Measurements from ENCODE around the gene MEF2D.
A peak's percentile ranks its signal among the peaks of the same experiment; 100 is the strongest.

The MEF2D gene

DNA sequence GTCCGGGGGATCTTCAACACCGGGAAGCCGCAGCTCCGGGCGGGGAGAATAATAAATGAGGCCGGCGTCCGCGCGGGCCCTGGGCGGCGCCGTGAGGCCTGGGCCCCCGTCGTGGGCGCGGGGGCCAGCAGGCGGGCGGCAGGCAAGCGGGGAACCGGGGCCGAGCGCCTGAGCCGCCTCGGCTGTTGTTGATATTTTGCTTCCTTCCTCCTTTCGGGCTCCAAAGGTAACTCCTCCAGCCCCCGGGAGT is at the start of gene MEF2D:
Gene MEF2D, minus strand, starts transcription at position 233 of the 250 bp plus-strand sequence. CDS start 17,483 bp downstream, outside the sequence.
- peak within 1 kb of the TSS; percentile 86; the same call in 1 of the 2 replicates for H3K9ac ChIP-seq (ENCODE audit: low read depth, low read length)
- peak within 1 kb of the TSS; percentile 74 for H3K27ac ChIP-seq (ENCODE audit: low read length)
- H3K36me3 ChIP-seq (ENCODE audit: insufficient read depth, low read depth, low read length) = no peaks in the 10 kb centered on the region
- H3K27me3 ChIP-seq (ENCODE audit: insufficient read depth, low read length) = no peaks in the 10 kb centered on the region; the same call in 1 of the 2 replicates
- no peaks in the 10 kb centered on the region for H3K9me3 ChIP-seq (ENCODE audit: insufficient read depth, low read depth, low read length)
- peaks cover 44% of the 10 kb centered on the region for H3K4me1 ChIP-seq (ENCODE audit: insufficient read depth, low read length)
- peak within 1 kb of the TSS; percentile 87 for H3K4me3 ChIP-seq (ENCODE audit: low read length)

DNA sequence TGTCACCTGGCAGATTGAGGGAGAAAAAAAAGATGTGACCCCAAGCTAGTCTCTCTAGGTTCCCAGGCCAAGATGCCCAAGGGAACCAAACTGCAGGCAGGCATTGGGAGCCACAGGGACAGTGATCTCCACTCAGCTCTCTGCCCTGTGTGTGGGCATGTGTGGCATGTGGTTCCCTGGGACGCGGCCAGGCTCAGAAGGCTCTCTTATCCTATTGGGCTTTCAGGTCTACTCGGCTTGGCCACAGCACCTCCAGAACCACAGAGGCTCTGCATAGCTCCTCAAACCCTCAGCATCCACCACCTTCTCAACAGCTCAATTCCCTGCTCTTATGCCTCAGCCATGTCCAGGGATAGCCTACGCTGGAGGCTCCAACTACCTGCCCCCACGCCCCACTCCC is 49.8 kb upstream of the MEF2D start:
- H3K4me1 ChIP-seq (ENCODE audit: insufficient read depth, low read length) = no peaks in the 10 kb centered on the region
- H3K27me3 ChIP-seq (ENCODE audit: insufficient read depth, low read length) = no peaks in the 10 kb centered on the region
- H3K36me3 ChIP-seq (ENCODE audit: insufficient read depth, low read depth, low read length) = peaks cover 79% of the 10 kb centered on the region
- no peak overlapping the region for H3K27ac ChIP-seq (ENCODE audit: low read length)
- H3K4me3 ChIP-seq (ENCODE audit: low read length) = no peak overlapping the region
- no peak overlapping the region for H3K9ac ChIP-seq (ENCODE audit: low read depth, low read length)
- no peaks in the 10 kb centered on the region for H3K9me3 ChIP-seq (ENCODE audit: insufficient read depth, low read depth, low read length)

DNA sequence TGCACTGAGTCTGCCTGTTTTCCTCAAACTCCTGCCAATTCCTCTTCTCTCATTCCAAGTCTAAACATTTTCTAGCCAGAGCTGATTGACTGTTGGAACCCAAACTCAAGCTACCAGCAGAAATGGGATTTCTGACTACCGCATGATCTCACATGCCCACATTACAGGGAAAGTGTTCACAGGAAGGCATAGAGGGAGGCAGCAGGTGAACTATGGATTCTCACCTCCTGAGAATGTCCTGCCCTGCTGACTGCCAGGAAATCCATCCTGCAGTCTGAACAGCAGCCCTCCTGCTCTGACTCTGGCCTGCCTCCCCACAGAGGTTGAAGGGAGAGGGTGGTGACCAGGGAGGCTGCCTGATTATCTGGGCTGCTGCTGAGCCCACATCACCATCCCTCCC is 49.3 kb upstream of the MEF2D start:
- no peak overlapping the region for H3K27ac ChIP-seq (ENCODE audit: low read length)
- H3K4me1 ChIP-seq (ENCODE audit: insufficient read depth, low read length) = no peaks in the 10 kb centered on the region
- no peaks in the 10 kb centered on the region for H3K9me3 ChIP-seq (ENCODE audit: insufficient read depth, low read depth, low read length)
- no peaks in the 10 kb centered on the region for H3K27me3 ChIP-seq (ENCODE audit: insufficient read depth, low read length)
- peaks cover 74% of the 10 kb centered on the region for H3K36me3 ChIP-seq (ENCODE audit: insufficient read depth, low read depth, low read length)
- H3K4me3 ChIP-seq (ENCODE audit: low read length) = no peak overlapping the region
- H3K9ac ChIP-seq (ENCODE audit: low read depth, low read length) = no peak overlapping the region

DNA sequence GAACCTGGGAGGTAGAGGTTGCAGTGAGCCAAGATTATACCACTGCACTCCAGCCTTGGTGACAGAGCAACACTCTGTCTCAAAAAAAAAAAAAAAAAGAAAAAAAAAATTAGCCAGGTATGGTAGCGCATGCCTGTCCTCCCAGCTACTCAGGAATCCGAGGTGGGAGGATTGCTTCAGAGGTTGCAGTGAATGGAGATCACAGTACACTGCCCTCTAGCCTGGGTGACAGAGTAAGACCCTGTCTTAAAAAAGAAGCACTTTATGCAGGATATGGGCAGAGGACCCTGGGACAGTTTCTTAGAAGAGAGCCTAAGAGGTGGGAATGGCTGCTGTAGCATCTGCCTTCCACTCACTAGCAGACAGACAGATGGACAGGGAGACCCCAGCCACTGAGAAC is 48.8 kb upstream of the MEF2D start:
- Histone ChIP-seq H3K4me3 (ENCODE audit: low read length) (no peak overlapping the region), H3K9ac (ENCODE audit: low read depth, low read length) (no peak overlapping the region), H3K27me3 (ENCODE audit: insufficient read depth, low read length) (no peaks in the 10 kb centered on the region), H3K36me3 (ENCODE audit: insufficient read depth, low read depth, low read length) (peaks cover 72% of the 10 kb centered on the region), H3K27ac (ENCODE audit: low read length) (no peak overlapping the region), H3K4me1 (ENCODE audit: insufficient read depth, low read length) (no peaks in the 10 kb centered on the region), H3K9me3 (ENCODE audit: insufficient read depth, low read depth, low read length) (no peaks in the 10 kb centered on the region)

DNA sequence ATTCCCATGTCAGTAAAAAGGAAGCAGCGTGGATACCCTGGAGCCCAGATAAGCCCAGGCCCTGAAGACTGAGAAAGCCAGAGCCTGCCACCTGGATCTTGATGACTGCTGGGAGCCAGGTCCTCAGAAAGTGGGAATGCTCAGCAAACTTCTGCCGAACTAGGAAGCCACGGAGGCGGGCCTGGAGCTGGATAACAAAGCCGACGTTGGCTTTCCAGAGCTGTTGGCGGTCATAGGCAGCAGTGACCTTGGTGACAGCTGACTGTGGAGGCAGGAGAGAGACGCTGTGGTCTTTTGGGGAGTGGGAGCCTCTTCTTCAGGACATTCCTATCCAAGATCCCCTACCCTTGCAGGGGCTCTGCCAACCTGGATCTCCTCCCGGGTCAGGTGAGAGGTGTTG is 47.4 kb upstream of the MEF2D start:
- Histone ChIP-seq H3K36me3 (ENCODE audit: insufficient read depth, low read depth, low read length) (peaks cover 75% of the 10 kb centered on the region), H3K27me3 (ENCODE audit: insufficient read depth, low read length) (no peaks in the 10 kb centered on the region), H3K9ac (ENCODE audit: low read depth, low read length) (no peak overlapping the region), H3K4me1 (ENCODE audit: insufficient read depth, low read length) (no peaks in the 10 kb centered on the region), H3K4me3 (ENCODE audit: low read length) (no peak overlapping the region), H3K9me3 (ENCODE audit: insufficient read depth, low read depth, low read length) (no peaks in the 10 kb centered on the region), H3K27ac (ENCODE audit: low read length) (no peak overlapping the region)

DNA sequence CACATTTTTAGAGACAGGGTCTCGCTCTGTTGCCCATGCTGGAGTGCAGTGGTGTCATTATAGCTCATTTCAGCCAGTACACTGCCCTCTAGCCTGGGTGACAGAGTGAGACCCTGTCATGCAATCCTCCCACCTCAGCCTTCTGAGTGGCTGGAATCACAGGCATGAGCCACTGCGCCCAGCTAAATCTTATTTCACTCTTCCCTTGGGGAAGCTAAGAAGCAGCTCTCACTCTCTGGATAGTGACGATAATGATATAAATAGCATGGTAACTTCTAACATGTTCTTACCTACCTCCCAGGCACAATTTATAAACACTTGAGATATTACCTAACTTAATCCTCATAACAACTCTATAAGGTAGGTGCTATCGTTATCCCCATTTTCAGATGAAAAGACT is 46.9 kb upstream of the MEF2D start:
- Histone ChIP-seq H3K9ac (ENCODE audit: low read depth, low read length) (no peak overlapping the region), H3K36me3 (ENCODE audit: insufficient read depth, low read depth, low read length) (peaks cover 74% of the 10 kb centered on the region), H3K27me3 (ENCODE audit: insufficient read depth, low read length) (no peaks in the 10 kb centered on the region), H3K4me3 (ENCODE audit: low read length) (no peak overlapping the region), H3K4me1 (ENCODE audit: insufficient read depth, low read length) (no peaks in the 10 kb centered on the region), H3K27ac (ENCODE audit: low read length) (no peak overlapping the region), H3K9me3 (ENCODE audit: insufficient read depth, low read depth, low read length) (no peaks in the 10 kb centered on the region)

DNA sequence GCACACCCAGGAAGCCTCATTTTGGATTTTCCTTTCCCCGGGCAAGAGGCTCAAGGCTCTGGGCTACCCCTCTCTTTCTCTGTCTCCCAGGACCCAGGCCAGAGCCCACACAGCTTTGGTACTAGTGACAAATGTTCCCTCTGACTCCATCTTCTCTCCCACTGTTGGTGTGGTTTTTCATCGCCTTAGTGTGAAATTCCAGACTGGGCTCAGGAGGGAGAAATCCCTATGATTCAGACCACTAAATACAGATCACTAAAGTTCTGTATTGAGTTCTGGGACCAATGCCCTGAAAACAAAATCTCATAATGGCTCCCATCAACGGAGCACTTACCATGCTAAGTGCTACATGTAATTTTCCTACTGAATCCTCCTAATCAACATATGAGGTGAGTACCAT is 45.7 kb upstream of the MEF2D start:
- Histone ChIP-seq H3K4me3 (ENCODE audit: low read length) (no peak overlapping the region), H3K27ac (ENCODE audit: low read length) (no peak overlapping the region), H3K27me3 (ENCODE audit: insufficient read depth, low read length) (no peaks in the 10 kb centered on the region), H3K9me3 (ENCODE audit: insufficient read depth, low read depth, low read length) (no peaks in the 10 kb centered on the region), H3K9ac (ENCODE audit: low read depth, low read length) (no peak overlapping the region; the same call in 1 of the 2 replicates), H3K4me1 (ENCODE audit: insufficient read depth, low read length) (no peaks in the 10 kb centered on the region), H3K36me3 (ENCODE audit: insufficient read depth, low read depth, low read length) (peaks cover 72% of the 10 kb centered on the region)

DNA sequence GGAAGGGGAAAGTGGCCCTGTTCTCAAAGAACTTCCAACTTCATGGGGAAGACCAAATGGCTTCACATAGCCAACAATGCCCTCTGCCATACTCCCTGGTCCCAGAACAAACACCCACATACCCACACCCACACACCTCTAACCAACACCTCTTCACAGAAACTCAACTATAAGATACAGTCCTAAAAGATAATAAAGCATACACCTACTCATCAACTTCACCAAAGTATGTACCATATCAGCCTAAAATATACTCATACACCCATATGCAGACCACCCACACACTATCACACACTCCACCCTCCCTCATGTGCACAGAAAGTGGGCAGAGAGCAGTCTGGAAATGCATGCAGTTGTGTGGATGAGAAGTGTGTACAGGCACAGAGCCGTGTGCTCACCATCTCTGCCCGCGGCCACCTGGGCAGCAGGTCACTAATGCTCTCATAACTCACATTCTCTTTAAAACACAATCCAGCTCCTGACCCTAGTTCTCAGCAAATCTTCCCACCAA is 44.1 kb upstream of the MEF2D start:
- H3K4me1 ChIP-seq (ENCODE audit: insufficient read depth, low read length) = no peaks in the 10 kb centered on the region
- H3K4me3 ChIP-seq (ENCODE audit: low read length) = no peak overlapping the region
- no peaks in the 10 kb centered on the region for H3K27me3 ChIP-seq (ENCODE audit: insufficient read depth, low read length)
- peaks cover 73% of the 10 kb centered on the region for H3K36me3 ChIP-seq (ENCODE audit: insufficient read depth, low read depth, low read length)
- H3K9ac ChIP-seq (ENCODE audit: low read depth, low read length) = no peak overlapping the region
- H3K9me3 ChIP-seq (ENCODE audit: insufficient read depth, low read depth, low read length) = no peaks in the 10 kb centered on the region
- H3K27ac ChIP-seq (ENCODE audit: low read length) = no peak overlapping the region

DNA sequence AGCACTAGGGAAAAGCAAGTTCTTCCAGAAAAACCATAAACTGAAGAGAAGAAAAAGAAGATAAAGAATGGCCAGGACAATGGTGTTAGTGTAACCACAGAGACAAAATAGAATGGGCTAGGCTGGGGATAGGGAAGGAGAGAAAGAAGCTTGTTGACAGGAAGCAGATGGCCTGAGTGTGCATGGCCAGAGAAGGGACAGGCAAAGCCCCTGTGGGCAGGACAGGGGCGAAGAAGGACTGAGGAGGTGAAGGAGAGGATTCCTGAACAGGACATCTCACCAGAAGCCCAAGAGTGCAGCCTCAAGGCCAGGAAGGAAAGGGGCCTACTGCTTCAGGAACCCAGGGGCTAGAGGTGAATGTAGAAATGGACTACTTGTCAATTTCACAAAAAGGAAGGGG is 42.5 kb upstream of the MEF2D start:
- H3K4me3 ChIP-seq (ENCODE audit: low read length) = no peak overlapping the region
- H3K9me3 ChIP-seq (ENCODE audit: insufficient read depth, low read depth, low read length) = no peaks in the 10 kb centered on the region
- H3K9ac ChIP-seq (ENCODE audit: low read depth, low read length) = no peak overlapping the region
- H3K27me3 ChIP-seq (ENCODE audit: insufficient read depth, low read length) = no peaks in the 10 kb centered on the region
- H3K27ac ChIP-seq (ENCODE audit: low read length) = no peak overlapping the region
- no peaks in the 10 kb centered on the region for H3K4me1 ChIP-seq (ENCODE audit: insufficient read depth, low read length)
- H3K36me3 ChIP-seq (ENCODE audit: insufficient read depth, low read depth, low read length) = peaks cover 76% of the 10 kb centered on the region

DNA sequence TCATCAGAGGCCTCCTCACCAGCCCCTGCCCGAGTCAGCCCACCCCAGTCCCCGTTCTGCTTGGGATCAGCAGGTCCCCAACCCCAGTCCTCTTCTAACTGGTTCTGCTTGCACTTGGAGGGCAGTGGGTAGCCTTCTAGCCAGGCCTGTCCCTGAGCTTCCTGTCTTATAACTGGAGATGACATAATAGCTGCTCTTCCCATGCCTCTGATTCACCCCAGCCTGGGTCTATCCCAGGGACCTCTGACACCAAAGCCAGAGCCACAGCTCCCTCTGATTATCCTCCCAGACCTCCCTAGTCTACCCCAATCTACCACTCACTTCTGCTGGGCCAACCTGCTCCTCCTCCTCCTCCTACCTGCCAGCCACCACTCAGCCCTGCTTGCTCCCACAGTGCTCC is 40.4 kb upstream of the MEF2D start:
- Histone ChIP-seq H3K9me3 (ENCODE audit: insufficient read depth, low read depth, low read length) (no peaks in the 10 kb centered on the region), H3K9ac (ENCODE audit: low read depth, low read length) (no peak overlapping the region), H3K4me1 (ENCODE audit: insufficient read depth, low read length) (no peaks in the 10 kb centered on the region)

DNA sequence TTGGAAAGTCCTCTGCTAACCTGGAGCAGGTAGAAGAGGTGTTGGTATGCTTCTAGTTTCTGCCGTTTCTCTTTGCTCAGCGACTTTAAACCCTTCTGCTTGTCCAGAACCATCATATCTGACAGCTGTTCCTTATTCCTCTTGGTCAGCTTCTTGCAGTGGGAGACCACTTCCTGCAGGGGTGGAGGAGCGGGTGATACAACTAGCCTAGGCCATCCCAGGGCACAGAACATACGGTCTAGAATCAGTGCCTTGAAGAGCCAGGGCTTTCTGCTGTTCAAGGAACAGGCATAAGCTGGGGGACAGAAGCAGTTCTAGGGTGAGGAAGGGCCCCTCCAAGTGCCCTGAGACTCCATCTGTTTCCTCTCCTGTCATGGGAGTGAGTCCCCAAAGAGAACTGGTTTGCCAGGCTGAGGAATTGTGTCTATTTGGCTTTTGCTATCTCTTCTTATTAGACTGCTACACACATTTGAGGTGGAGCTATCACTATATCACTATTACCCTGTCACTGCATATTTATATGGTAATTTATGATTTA is 39.3 kb upstream of the MEF2D start:
- no peaks in the 10 kb centered on the region for H3K27me3 ChIP-seq (ENCODE audit: insufficient read depth, low read length)
- H3K9ac ChIP-seq (ENCODE audit: low read depth, low read length) = no peak overlapping the region
- H3K36me3 ChIP-seq (ENCODE audit: insufficient read depth, low read depth, low read length) = peaks cover 83% of the 10 kb centered on the region
- H3K27ac ChIP-seq (ENCODE audit: low read length) = no peak overlapping the region
- no peak overlapping the region for H3K4me3 ChIP-seq (ENCODE audit: low read length)
- no peaks in the 10 kb centered on the region for H3K4me1 ChIP-seq (ENCODE audit: insufficient read depth, low read length)
- H3K9me3 ChIP-seq (ENCODE audit: insufficient read depth, low read depth, low read length) = no peaks in the 10 kb centered on the region

More for the DNA sequence above, 40.4 kb upstream of the MEF2D start:
- Histone ChIP-seq H3K27ac (ENCODE audit: low read length) (no peak overlapping the region), H3K4me3 (ENCODE audit: low read length) (no peak overlapping the region), H3K27me3 (ENCODE audit: insufficient read depth, low read length) (no peaks in the 10 kb centered on the region), H3K36me3 (ENCODE audit: insufficient read depth, low read depth, low read length) (peaks cover 73% of the 10 kb centered on the region)

DNA sequence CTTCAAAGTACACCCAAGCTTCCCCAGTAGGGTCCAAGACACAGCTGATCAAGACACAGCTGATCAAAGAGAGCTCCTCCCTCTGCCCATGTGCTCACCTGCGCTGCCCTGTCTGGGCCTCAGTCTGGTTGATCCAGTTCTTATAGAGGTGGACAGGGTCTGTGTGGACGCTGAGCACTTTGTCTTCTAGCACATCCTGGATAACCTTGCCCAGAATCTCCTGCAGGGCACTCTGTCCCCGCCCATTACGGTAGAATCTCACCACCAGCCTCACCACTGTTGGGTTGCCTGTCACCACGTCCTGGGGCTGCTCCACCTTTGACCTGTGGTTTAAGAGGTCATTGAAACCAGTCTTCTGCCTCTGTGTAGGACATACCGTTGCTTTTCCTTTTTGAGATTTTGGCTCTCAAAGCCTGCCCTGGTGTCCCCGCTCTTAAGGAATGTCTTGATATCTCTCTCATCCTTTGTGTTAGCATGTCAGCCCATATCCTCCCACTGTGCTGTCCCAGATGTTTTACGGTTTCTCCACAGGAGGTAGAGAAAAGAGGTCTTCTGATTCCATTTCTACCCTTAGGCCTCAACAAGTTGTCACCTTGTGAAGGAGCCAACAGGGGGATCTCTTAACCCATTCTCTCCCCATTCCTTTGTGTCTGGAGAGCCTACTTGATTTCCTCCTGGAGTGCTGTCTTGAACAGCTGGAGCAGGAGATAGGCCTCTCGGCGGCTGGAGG is 38.3 kb upstream of the MEF2D start:
- H3K27me3 ChIP-seq (ENCODE audit: insufficient read depth, low read length) = no peaks in the 10 kb centered on the region
- H3K9me3 ChIP-seq (ENCODE audit: insufficient read depth, low read depth, low read length) = no peaks in the 10 kb centered on the region

More for the DNA sequence above, 38.3 kb upstream of the MEF2D start:
- no peaks in the 10 kb centered on the region for H3K4me1 ChIP-seq (ENCODE audit: insufficient read depth, low read length)
- H3K36me3 ChIP-seq (ENCODE audit: insufficient read depth, low read depth, low read length) = peaks cover 85% of the 10 kb centered on the region
- H3K9ac ChIP-seq (ENCODE audit: low read depth, low read length) = no peak overlapping the region; the same call in 1 of the 2 replicates
- H3K4me3 ChIP-seq (ENCODE audit: low read length) = no peak overlapping the region
- H3K27ac ChIP-seq (ENCODE audit: low read length) = no peak overlapping the region
